ENCODE data around the gene MAFB.

MAFB gene

GRCh38 chr20:40687384-40688128, 1.5 kb downstream of the MAFB start:
- H3K9me3 ChIP-seq (ENCODE audit: control insufficient read depth, low read length): no peaks in the 10 kb centered on the region
- H3K4me1 ChIP-seq (ENCODE audit: control insufficient read depth, insufficient read depth, low read length): peaks cover 23% of the 10 kb centered on the region
- peaks cover 24% of the 10 kb centered on the region for H3K27me3 ChIP-seq (replicated peaks; ENCODE audit: control insufficient read depth, insufficient read depth, low read length)
- peak; percentile 45 for DNase-seq (ENCODE audit: low read depth)
- peak overlapping the region; percentile 97 for H3K4me3 ChIP-seq (ENCODE audit: low read length)
- peaks cover 11% of the 10 kb centered on the region for H3K36me3 ChIP-seq (ENCODE audit: control insufficient read depth, insufficient read depth, low read length, severe bottlenecking)
- H3K9ac ChIP-seq (ENCODE audit: low read length): peak overlapping the region; percentile 96

GRCh38 chr20:40686893-40687292, 2.1 kb downstream of the MAFB start:
- Histone ChIP-seq H3K9me3 (ENCODE audit: control insufficient read depth, low read length) (no peaks in the 10 kb centered on the region), H3K4me1 (ENCODE audit: control insufficient read depth, insufficient read depth, low read length) (peaks cover 30% of the 10 kb centered on the region), H3K36me3 (ENCODE audit: control insufficient read depth, insufficient read depth, low read length, severe bottlenecking) (peaks cover 11% of the 10 kb centered on the region), H3K4me3 (ENCODE audit: low read length) (peak overlapping the region; percentile 97), H3K27me3 (replicated peaks; ENCODE audit: control insufficient read depth, insufficient read depth, low read length) (peaks cover 17% of the 10 kb centered on the region), H3K9ac (ENCODE audit: low read length) (peak overlapping the region; percentile 96)
- DNase-seq (ENCODE audit: low read depth): no peak

- H3K4me3 ChIP-seq (ENCODE audit: low read length): peak overlapping the region; percentile 97
- peak overlapping the region; percentile 96 for H3K9ac ChIP-seq (ENCODE audit: low read length)
- H3K4me1 ChIP-seq (ENCODE audit: control insufficient read depth, insufficient read depth, low read length): peaks cover 32% of the 10 kb centered on the region
- H3K27me3 ChIP-seq (replicated peaks; ENCODE audit: control insufficient read depth, insufficient read depth, low read length): peaks cover 13% of the 10 kb centered on the region
- peaks cover 11% of the 10 kb centered on the region for H3K36me3 ChIP-seq (ENCODE audit: control insufficient read depth, insufficient read depth, low read length, severe bottlenecking)
- DNase-seq (ENCODE audit: low read depth): no peak
- no peaks in the 10 kb centered on the region for H3K9me3 ChIP-seq (ENCODE audit: control insufficient read depth, low read length)
Measured at GRCh38 chr20:40686434-40686882, 2.6 kb downstream of the MAFB start.

- H3K4me3 ChIP-seq (ENCODE audit: low read length): peak overlapping the region; percentile 97
Measured at GRCh38 chr20:40685349-40685748, 3.7 kb downstream of the MAFB start.

DNA sequence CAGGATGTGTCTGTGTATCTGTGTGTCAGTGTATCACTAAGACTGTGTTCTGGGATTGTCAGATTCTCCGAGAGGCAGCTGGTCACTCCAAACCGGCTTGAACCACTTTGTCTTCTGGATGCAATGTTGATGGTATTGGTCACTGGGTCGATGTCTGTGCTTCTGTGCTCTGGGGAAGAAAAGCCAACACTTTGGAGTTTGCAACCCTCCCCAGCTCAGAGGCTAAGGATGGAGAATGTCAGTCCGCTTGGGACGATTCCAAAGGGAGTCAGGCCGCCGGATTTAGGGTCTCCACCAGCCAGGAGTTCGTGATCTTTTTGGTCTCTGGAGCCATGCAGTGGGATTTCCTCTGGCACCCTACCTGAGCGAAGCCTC, 5.2 kb downstream of the MAFB start:
- H3K4me3 ChIP-seq (ENCODE audit: low read length): peak overlapping the region; percentile 72

More at GRCh38 chr20:40685349-40685748, 3.7 kb downstream of the MAFB start:
- Histone ChIP-seq H3K4me1 (ENCODE audit: control insufficient read depth, insufficient read depth, low read length) (peaks cover 32% of the 10 kb centered on the region), H3K36me3 (ENCODE audit: control insufficient read depth, insufficient read depth, low read length, severe bottlenecking) (peaks cover 11% of the 10 kb centered on the region), H3K27me3 (replicated peaks; ENCODE audit: control insufficient read depth, insufficient read depth, low read length) (peaks cover 2% of the 10 kb centered on the region), H3K9ac (ENCODE audit: low read length) (peak overlapping the region; percentile 96), H3K9me3 (ENCODE audit: control insufficient read depth, low read length) (no peaks in the 10 kb centered on the region)
- DNase-seq (ENCODE audit: low read depth): no peak

DNA sequence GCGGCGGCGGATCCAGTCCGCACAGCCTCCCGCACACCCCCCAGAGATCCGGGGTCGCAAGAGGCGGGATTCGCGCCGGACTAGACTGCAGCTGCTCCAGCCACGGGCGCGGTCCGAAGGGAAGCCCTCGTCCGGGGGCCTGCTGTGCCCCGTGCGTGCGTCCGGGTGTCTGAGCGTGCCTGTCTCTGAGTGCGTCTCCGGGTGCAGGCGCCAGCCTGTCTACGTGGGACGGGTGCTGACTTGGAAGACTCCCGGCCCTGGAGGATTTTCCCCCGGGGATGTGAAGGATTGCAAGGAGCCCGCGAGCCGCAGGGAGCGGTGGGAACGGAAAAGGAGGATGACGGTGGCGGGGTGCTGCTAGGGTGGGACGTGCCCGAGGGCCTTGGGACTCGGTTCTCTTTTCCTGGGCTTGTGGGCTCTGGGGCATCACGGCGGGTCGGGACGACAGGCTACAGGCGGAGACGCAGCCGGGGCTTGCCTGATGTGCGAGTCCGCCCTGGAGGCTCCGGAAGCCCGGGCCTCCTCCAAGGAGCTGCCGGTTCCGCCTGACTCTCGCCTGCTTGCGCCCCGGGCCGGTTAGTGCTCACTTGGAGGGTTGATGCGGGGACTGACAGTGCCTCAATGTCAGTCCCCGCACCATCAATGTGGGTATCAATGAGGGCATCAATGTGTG, 5.7 kb downstream of the MAFB start:
- Histone ChIP-seq H3K9me3 (ENCODE audit: control insufficient read depth, low read length) (no peaks in the 10 kb centered on the region), H3K4me3 (ENCODE audit: low read length) (peak overlapping the region; percentile 72), H3K4me1 (ENCODE audit: control insufficient read depth, insufficient read depth, low read length) (peaks cover 28% of the 10 kb centered on the region), H3K9ac (ENCODE audit: low read length) (peak overlapping the region; percentile 72), H3K27me3 (replicated peaks; ENCODE audit: control insufficient read depth, insufficient read depth, low read length) (peaks cover 4% of the 10 kb centered on the region), H3K36me3 (ENCODE audit: control insufficient read depth, insufficient read depth, low read length, severe bottlenecking) (peaks cover 11% of the 10 kb centered on the region)
- DNase-seq (ENCODE audit: low read depth): no peak

More for the DNA sequence above, 5.2 kb downstream of the MAFB start:
- Histone ChIP-seq H3K27me3 (replicated peaks; ENCODE audit: control insufficient read depth, insufficient read depth, low read length) (peaks cover 4% of the 10 kb centered on the region), H3K9me3 (ENCODE audit: control insufficient read depth, low read length) (no peaks in the 10 kb centered on the region), H3K9ac (ENCODE audit: low read length) (peak overlapping the region; percentile 72), H3K36me3 (ENCODE audit: control insufficient read depth, insufficient read depth, low read length, severe bottlenecking) (peaks cover 11% of the 10 kb centered on the region), H3K4me1 (ENCODE audit: control insufficient read depth, insufficient read depth, low read length) (peaks cover 28% of the 10 kb centered on the region)
- DNase-seq (ENCODE audit: low read depth): no peak

DNA sequence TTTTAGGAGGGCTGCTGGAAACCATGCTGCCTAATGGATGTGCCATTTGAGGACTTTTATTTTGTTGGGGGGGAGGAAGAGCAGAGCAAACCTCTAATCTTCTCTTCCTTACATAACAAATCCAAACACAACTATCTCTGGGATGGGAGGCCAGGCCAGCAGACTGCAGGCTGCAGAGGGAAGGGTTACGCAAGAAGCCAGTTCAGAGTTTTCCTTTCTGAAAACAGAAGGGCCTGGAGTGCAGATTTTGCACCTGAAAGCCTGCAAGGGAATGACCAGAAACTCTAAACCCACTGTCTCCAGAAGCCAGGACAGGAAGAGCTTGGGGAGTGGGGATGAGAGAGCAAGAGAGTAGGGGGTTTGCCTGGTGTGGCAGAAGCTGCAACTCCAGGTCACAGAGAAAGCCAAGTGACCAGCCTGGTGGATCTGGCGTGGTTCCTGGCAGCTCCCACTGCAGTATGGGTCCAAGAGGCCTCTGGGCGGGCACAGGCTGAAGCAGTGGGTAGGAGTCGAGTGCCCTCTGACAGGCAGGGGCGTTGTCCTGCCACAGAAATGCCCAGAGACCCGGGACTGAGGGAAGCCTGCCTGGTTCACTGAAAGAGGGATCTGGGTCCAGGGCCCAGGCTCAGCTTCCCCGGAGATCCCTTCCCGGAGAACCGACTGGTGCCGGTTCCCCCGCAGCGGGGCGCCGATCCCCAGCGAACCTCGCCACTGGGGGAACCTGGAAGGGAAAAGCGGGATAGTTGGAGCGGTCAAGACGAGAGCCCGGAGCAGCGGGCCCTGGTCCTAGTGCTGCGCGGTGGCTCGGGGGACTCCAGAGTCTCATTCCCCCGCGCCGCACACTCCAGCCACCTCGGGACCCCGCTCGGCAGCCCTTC, 6.7 kb downstream of the MAFB start:
- peaks cover 4% of the 10 kb centered on the region for H3K27me3 ChIP-seq (replicated peaks; ENCODE audit: control insufficient read depth, insufficient read depth, low read length)
- H3K4me1 ChIP-seq (ENCODE audit: control insufficient read depth, insufficient read depth, low read length): peaks cover 28% of the 10 kb centered on the region
- peak overlapping the region; percentile 72 for H3K9ac ChIP-seq (ENCODE audit: low read length)
- peaks cover 11% of the 10 kb centered on the region for H3K36me3 ChIP-seq (ENCODE audit: control insufficient read depth, insufficient read depth, low read length, severe bottlenecking)
- peak; percentile 10 for DNase-seq (ENCODE audit: low read depth)
- peak overlapping the region; percentile 72 for H3K4me3 ChIP-seq (ENCODE audit: low read length)
- H3K9me3 ChIP-seq (ENCODE audit: control insufficient read depth, low read length): no peaks in the 10 kb centered on the region

GRCh38 chr20:40681684-40682083, 7.4 kb downstream of the MAFB start:
- Histone ChIP-seq H3K27me3 (replicated peaks; ENCODE audit: control insufficient read depth, insufficient read depth, low read length) (peaks cover 4% of the 10 kb centered on the region), H3K4me3 (ENCODE audit: low read length) (no peak overlapping the region), H3K9me3 (ENCODE audit: control insufficient read depth, low read length) (no peaks in the 10 kb centered on the region), H3K9ac (ENCODE audit: low read length) (no peak overlapping the region), H3K4me1 (ENCODE audit: control insufficient read depth, insufficient read depth, low read length) (peaks cover 28% of the 10 kb centered on the region), H3K36me3 (ENCODE audit: control insufficient read depth, insufficient read depth, low read length, severe bottlenecking) (peaks cover 11% of the 10 kb centered on the region)
- DNase-seq (ENCODE audit: low read depth): no peak

GRCh38 chr20:40681165-40681564, 7.9 kb downstream of the MAFB start:
- DNase-seq (ENCODE audit: low read depth): no peak
- peaks cover 11% of the 10 kb centered on the region for H3K36me3 ChIP-seq (ENCODE audit: control insufficient read depth, insufficient read depth, low read length, severe bottlenecking)
- H3K9ac ChIP-seq (ENCODE audit: low read length): no peak overlapping the region
- H3K4me3 ChIP-seq (ENCODE audit: low read length): no peak overlapping the region
- H3K27me3 ChIP-seq (replicated peaks; ENCODE audit: control insufficient read depth, insufficient read depth, low read length): peaks cover 6% of the 10 kb centered on the region
- H3K9me3 ChIP-seq (ENCODE audit: control insufficient read depth, low read length): no peaks in the 10 kb centered on the region
- H3K4me1 ChIP-seq (ENCODE audit: control insufficient read depth, insufficient read depth, low read length): peaks cover 28% of the 10 kb centered on the region

DNA sequence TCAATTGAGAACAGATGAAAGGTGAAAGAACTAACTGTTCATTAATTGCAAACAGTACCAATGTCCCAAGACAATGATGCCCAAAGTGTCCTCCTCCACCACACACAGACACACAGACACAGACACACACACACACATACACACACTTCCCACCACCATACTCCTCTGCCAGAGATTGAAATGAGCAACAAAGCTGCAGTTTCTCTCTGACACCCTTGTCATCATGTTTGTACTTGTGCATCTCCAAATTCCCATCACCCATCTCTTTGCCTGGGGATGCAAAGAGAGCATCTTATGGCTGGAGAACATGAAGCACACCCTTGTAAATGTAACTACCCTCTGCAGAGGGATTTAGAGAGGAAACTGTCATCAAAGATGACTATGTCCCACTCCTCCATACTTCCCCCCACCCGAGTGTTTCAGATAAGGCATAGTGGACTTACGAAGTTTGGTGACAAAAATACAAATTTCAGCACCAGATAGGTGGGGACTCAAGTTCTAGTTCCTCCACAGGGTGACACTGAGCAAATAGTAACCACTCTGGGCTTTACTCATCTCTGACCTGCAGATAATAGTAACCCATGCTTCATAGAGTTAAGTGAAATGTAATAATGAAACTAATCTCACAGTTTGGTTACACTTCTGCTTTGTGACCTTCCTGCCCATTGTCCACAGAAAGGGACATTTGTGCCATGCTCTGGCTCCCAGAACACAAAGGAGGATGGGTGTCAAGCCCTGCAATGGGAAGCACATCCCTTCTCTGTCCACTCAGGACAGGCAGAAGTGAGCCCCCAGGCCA, 8.7 kb downstream of the MAFB start:
- H3K36me3 ChIP-seq (ENCODE audit: control insufficient read depth, insufficient read depth, low read length, severe bottlenecking): peaks cover 4% of the 10 kb centered on the region
- DNase-seq (ENCODE audit: low read depth): no peak
- H3K27me3 ChIP-seq (replicated peaks; ENCODE audit: control insufficient read depth, insufficient read depth, low read length): peaks cover 13% of the 10 kb centered on the region
- H3K4me3 ChIP-seq (ENCODE audit: low read length): no peak overlapping the region
- peaks cover 22% of the 10 kb centered on the region for H3K4me1 ChIP-seq (ENCODE audit: control insufficient read depth, insufficient read depth, low read length)
- no peak overlapping the region for H3K9ac ChIP-seq (ENCODE audit: low read length)
- no peaks in the 10 kb centered on the region for H3K9me3 ChIP-seq (ENCODE audit: control insufficient read depth, low read length)

Measured in adipocyte (in vitro differentiated cells).